Upper lobe of left lung (tissue), 4 donors: Measurements from ENCODE around the gene NR1H2.
A peak's percentile ranks its signal among the peaks of the same experiment; 100 is the strongest.

Experiments
- POLR2AphosphoS5 ChIP-seq, 2 donors: sonication (generic); formaldehyde crosslinking; IDR thresholded peaks; one replicate each; pipeline ENCODE4 v1.5.1; 2017; ENCODE audit warnings: antibody characterized with exemption in 2 of 2
- TF ChIP-seq, protein P1 (sequence below), 6 experiments: fragments of 450-650 bp in 4 of 6; fragments of 200-600 bp in 2 of 6; sonication (generic) in 2 of 6; IDR thresholded peaks; one replicate each; pipeline ENCODE4 v1.5.1; 2016 to 2019; ENCODE audit warnings: antibody characterized with exemption in 6 of 6

DNA sequence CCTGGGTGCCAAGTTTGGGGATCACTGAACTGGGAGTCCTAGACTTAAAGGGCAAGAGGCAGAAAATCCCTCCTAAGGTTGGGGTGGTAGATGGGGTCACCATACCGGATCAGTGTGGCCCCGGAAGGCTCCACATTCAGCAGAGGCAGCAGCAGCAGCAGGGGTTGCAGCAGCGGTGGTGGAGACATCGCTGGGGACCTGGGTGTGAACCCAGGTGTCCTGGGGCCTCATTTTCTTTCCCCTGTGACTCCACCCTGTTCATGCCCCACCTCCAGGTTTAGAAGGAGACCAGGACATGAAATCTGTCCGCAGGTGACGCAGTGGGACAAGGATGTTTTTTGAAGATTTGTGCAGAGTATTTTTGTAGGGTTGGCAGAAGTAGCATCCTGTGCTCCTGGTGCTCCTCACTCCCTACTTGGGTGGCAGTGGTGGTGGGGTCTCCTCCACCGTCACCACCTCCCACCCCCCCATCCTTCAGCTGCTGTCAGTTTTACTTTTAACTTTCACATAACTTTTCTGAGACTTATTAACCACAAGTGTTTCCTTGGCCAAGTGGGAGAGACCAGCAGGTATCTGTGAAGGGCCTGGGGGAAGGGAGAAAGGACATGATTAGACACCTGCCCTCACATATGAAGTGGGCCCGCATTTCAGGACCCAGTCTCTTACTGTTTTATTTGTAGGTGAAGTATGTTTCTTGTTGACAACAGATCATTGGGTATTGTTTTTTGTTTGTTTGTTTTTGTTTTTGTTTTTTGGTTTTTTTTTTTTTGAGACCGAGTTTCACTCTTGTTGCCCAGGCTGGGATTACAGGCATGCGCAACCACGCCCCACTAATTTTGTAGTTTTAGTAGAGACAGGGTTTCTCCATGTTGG is 10.6 kb upstream of the NR1H2 start, which contains the start of gene NAPSA:
- TF ChIP-seq, protein P1, sequence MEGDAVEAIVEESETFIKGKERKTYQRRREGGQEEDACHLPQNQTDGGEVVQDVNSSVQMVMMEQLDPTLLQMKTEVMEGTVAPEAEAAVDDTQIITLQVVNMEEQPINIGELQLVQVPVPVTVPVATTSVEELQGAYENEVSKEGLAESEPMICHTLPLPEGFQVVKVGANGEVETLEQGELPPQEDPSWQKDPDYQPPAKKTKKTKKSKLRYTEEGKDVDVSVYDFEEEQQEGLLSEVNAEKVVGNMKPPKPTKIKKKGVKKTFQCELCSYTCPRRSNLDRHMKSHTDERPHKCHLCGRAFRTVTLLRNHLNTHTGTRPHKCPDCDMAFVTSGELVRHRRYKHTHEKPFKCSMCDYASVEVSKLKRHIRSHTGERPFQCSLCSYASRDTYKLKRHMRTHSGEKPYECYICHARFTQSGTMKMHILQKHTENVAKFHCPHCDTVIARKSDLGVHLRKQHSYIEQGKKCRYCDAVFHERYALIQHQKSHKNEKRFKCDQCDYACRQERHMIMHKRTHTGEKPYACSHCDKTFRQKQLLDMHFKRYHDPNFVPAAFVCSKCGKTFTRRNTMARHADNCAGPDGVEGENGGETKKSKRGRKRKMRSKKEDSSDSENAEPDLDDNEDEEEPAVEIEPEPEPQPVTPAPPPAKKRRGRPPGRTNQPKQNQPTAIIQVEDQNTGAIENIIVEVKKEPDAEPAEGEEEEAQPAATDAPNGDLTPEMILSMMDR (IDR thresholded peaks at IDR 0.05) = no peak
- TF ChIP-seq POLR2AphosphoS5 (IDR thresholded peaks at IDR 0.05) = peak in 1 of 2 donors; percentile 52
